H1 (cell line): ENCODE results near the gene TTC36. TPM values are rescaled to one million over a fixed set of nuclear protein-coding genes. Genes with fewer than 3 reads are reported as not detected.

Source experiments
- CTCF ChIA-PET: fragments of 300-600 bp; sonication (Branson Sonifier 250); formaldehyde crosslinking; loops from one replicate; lab custom pipeline; 2021; ENCODE audit not compliant: partially characterized antibody; lab: Charles Lee
- POLR2A ChIA-PET: fragments of 300-600 bp; sonication (Branson Sonifier 250); formaldehyde crosslinking; loops from one replicate; lab custom pipeline; 2021; ENCODE audit warnings: inconsistent platforms; ENCODE audit not compliant: partially characterized antibody; lab: Charles Lee
- DNase-seq, 2 experiments: peaks; one replicate each; pipeline versions ENCODE4 v3.0.0 to v3.0.0-alpha.2; 2010 to 2022; ENCODE audit warnings: low spot score in 2 of 2, low read depth in 1 of 2, mixed read lengths in 1 of 2
- FAIRE-seq: peaks from 2 replicates; lab custom pipeline; 2011; peaks lifted over from hg19 to GRCh38; lab: Jason Lieb, UNC
- H2AFZ ChIP-seq: 2 replicates; pipeline ENCODE4 v1.8.1; 2012; ENCODE audit warnings: low read length, inconsistent platforms
- H2AK5ac ChIP-seq: 2 replicates; pipeline ENCODE4 v1.6.1; 2013; ENCODE audit warnings: low read depth, low read length
- H2BK120ac ChIP-seq: replicated peaks from 2 replicates; pipeline ENCODE3; 2013; ENCODE audit warnings: low read depth, low read length, inconsistent platforms
- H2BK12ac ChIP-seq: 2 replicates; pipeline ENCODE4 v1.6.1; 2013; ENCODE audit warnings: low read depth, low read length
- H2BK15ac ChIP-seq: 2 replicates; pipeline ENCODE4 v1.6.1; 2013; ENCODE audit warnings: low read length
- H2BK20ac ChIP-seq: 2 replicates; pipeline ENCODE4 v1.6.1; 2013; ENCODE audit warnings: low read length
- H2BK5ac ChIP-seq: 2 replicates; pipeline ENCODE4 v1.6.1; 2013; ENCODE audit warnings: low read depth, low read length
- H3K14ac ChIP-seq: 2 replicates; pipeline ENCODE4 v1.6.1; 2013; ENCODE audit warnings: inconsistent platforms; ENCODE audit not compliant: insufficient read length
- H3K18ac ChIP-seq: 2 replicates; pipeline ENCODE4 v1.6.1; 2013; ENCODE audit warnings: low read length; ENCODE audit errors: extremely low read depth
- H3K23ac ChIP-seq: 2 replicates; pipeline ENCODE4 v1.6.1; 2013; ENCODE audit warnings: inconsistent platforms; ENCODE audit not compliant: insufficient read length
- H3K23me2 ChIP-seq: 2 replicates; pipeline ENCODE4 v1.6.1; 2013; ENCODE audit warnings: low read depth, low read length
- H3K27ac ChIP-seq: 2 replicates; pipeline ENCODE4 v1.6.1; 2011; ENCODE audit warnings: low read depth, low read length, inconsistent platforms
- H3K27me3 ChIP-seq, 4 experiments: replicated peaks in 1 of 4; 1 replicate in 1 of 4; 2 replicates in 3 of 4; pipeline versions ENCODE4 v1.6.1 to v1.8.1; 2011 to 2013; ENCODE audit warnings: low read length in 3 of 4, mild to moderate bottlenecking in 3 of 4, inconsistent platforms in 2 of 4, mixed read lengths in 2 of 4, moderate library complexity in 1 of 4; ENCODE audit not compliant: control insufficient read depth in 3 of 4, insufficient read depth in 3 of 4; ENCODE audit errors: extremely low read depth in 1 of 4
- H3K36me3 ChIP-seq, 4 experiments: 2 replicates each; pipeline versions ENCODE4 v1.6.1 to v1.8.1; 2011 to 2013; ENCODE audit warnings: mild to moderate bottlenecking in 4 of 4, low read length in 3 of 4, moderate library complexity in 2 of 4, control low read depth in 1 of 4, inconsistent platforms in 1 of 4; ENCODE audit not compliant: insufficient read depth in 4 of 4, control insufficient read depth in 2 of 4
- H3K4ac ChIP-seq: replicated peaks from 2 replicates; pipeline ENCODE3; 2013; ENCODE audit warnings: low read length, low read depth, mixed read lengths, inconsistent platforms; ENCODE audit not compliant: insufficient read length
- H3K4me1 ChIP-seq, 4 experiments: replicated peaks in 1 of 4; 1 replicate in 1 of 4; 2 replicates in 3 of 4; pipeline versions ENCODE4 v1.6.1 to v1.8.1; 2011 to 2013; ENCODE audit warnings: low read length in 3 of 4, inconsistent platforms in 2 of 4, mixed read lengths in 1 of 4; ENCODE audit not compliant: insufficient read depth in 4 of 4, control insufficient read depth in 3 of 4
- H3K4me2 ChIP-seq, 2 experiments: 2 replicates each; pipeline versions ENCODE4 v1.6.1 to v1.8.1; 2011 to 2013; ENCODE audit warnings: low read depth in 2 of 2, low read length in 2 of 2, control low read depth in 1 of 2, inconsistent platforms in 1 of 2, mild to moderate bottlenecking in 1 of 2; ENCODE audit not compliant: insufficient read depth in 1 of 2
- H3K4me3 ChIP-seq, 4 experiments: fragments of 200-600, 300-600 bp in 1 of 4; sonication (generic), shearing (Covaris generic), sonication (Bioruptor Twin) in 1 of 4; 2 replicates each; pipeline versions ENCODE4 v1.5.1 to v1.8.1; 2011 to 2016; ENCODE audit warnings: low read length in 4 of 4, low read depth in 3 of 4, control low read depth in 2 of 4, inconsistent platforms in 2 of 4, mild to moderate bottlenecking in 2 of 4, mixed read lengths in 1 of 4, moderate library complexity in 1 of 4; ENCODE audit not compliant: insufficient read depth in 2 of 4; ENCODE audit errors: extremely low read depth in 1 of 4
- H3K56ac ChIP-seq: replicated peaks from 2 replicates; pipeline ENCODE3; 2013; ENCODE audit warnings: low read depth, mild to moderate bottlenecking, mixed read lengths, low read length, inconsistent platforms; ENCODE audit not compliant: insufficient read length
- H3K79me1 ChIP-seq: 2 replicates; pipeline ENCODE4 v1.6.1; 2013; ENCODE audit warnings: low read depth, low read length, control low read depth
- H3K79me2 ChIP-seq, 2 experiments: 2 replicates each; pipeline versions ENCODE4 v1.6.1 to v1.8.1; 2012 to 2013; ENCODE audit warnings: low read length in 2 of 2, mild to moderate bottlenecking in 2 of 2, inconsistent platforms in 1 of 2; ENCODE audit not compliant: insufficient read depth in 2 of 2, control insufficient read depth in 1 of 2
- H3K9ac ChIP-seq, 4 experiments: replicated peaks in 1 of 4; 1 replicate in 1 of 4; 2 replicates in 3 of 4; pipeline versions ENCODE4 v1.6.1 to v1.8.1; 2011 to 2013; ENCODE audit warnings: low read depth in 3 of 4, low read length in 3 of 4, control low read depth in 2 of 4, mild to moderate bottlenecking in 2 of 4, moderate library complexity in 2 of 4, inconsistent platforms in 1 of 4; ENCODE audit errors: extremely low read depth in 1 of 4
- H3K9me3 ChIP-seq, 2 experiments: 2 replicates each; pipeline versions ENCODE4 v1.6.1 to v1.8.1; 2012 to 2013; ENCODE audit warnings: mild to moderate bottlenecking in 2 of 2, moderate library complexity in 2 of 2, control low read depth in 1 of 2, inconsistent platforms in 1 of 2, low read depth in 1 of 2, low read length in 1 of 2, mixed read lengths in 1 of 2; ENCODE audit not compliant: insufficient read depth in 2 of 2
- H4K20me1 ChIP-seq, 2 experiments: replicated peaks in 1 of 2; 2 replicates each; pipeline versions ENCODE3 to v1.8.1; 2011 to 2013; ENCODE audit warnings: inconsistent platforms in 2 of 2, low read length in 2 of 2, mild to moderate bottlenecking in 1 of 2; ENCODE audit not compliant: insufficient read depth in 2 of 2, control insufficient read depth in 1 of 2
- H4K5ac ChIP-seq: 2 replicates; pipeline ENCODE4 v1.6.1; 2013; ENCODE audit warnings: low read length, low read depth, mixed read lengths, inconsistent platforms; ENCODE audit not compliant: insufficient read length
- H4K8ac ChIP-seq: 2 replicates; pipeline ENCODE4 v1.8.0; 2013; ENCODE audit warnings: mild to moderate bottlenecking, moderate library complexity, low read length, inconsistent platforms; ENCODE audit not compliant: insufficient read depth; ENCODE audit errors: extremely low read depth
- H4K91ac ChIP-seq: replicated peaks from 2 replicates; pipeline ENCODE3; 2013; ENCODE audit warnings: low read length, mixed read lengths, inconsistent platforms; ENCODE audit not compliant: insufficient read length
- CBX8 ChIP-seq: fragments of 300-800, 300-1000 bp; sonication (generic); IDR thresholded peaks from 2 replicates; pipeline ENCODE4 v1.7.1; 2016; ENCODE audit warnings: low read depth, low read length, borderline replicate concordance
- CHD1 ChIP-seq: IDR thresholded peaks from 2 replicates; pipeline ENCODE4 v1.6.1; 2012; ENCODE audit warnings: low read depth, low read length, improper control_type of control experiment
- CTCF ChIP-seq, 3 experiments: IDR thresholded peaks; 1 replicate in 2 of 3; 2 replicates in 1 of 3; pipeline versions ENCODE4 v1.5.1 to v1.6.1; 2011; ENCODE audit warnings: low read length in 3 of 3, mild to moderate bottlenecking in 3 of 3, inconsistent platforms in 2 of 3, low read depth in 1 of 3, moderate library complexity in 1 of 3; ENCODE audit not compliant: insufficient read depth in 1 of 3; ENCODE audit errors: control extremely low read depth in 1 of 3
- KDM5A ChIP-seq: fragments of 200-600 bp; IDR thresholded peaks from 2 replicates; pipeline ENCODE4 v1.7.1; 2012; ENCODE audit warnings: mild to moderate bottlenecking, low read length, inconsistent platforms, mixed read lengths
- MAFK ChIP-seq: IDR thresholded peaks from 2 replicates; pipeline ENCODE4 v1.6.1; 2012; ENCODE audit warnings: low read depth, mild to moderate bottlenecking, improper control_type of control experiment, low read length
- POLR2AphosphoS5 ChIP-seq: IDR thresholded peaks from 2 replicates; pipeline ENCODE4 v1.6.1; 2011; ENCODE audit warnings: low read depth, low read length
- POU5F1 ChIP-seq: IDR thresholded peaks from 2 replicates; pipeline ENCODE4 v1.6.1; 2011; ENCODE audit warnings: low read depth, mild to moderate bottlenecking, low read length, moderate library complexity
- SIRT6 ChIP-seq: IDR thresholded peaks from one replicate; pipeline ENCODE4 v1.7.1; 2012; ENCODE audit warnings: low read length, inconsistent platforms
- SP2 ChIP-seq: IDR thresholded peaks from 2 replicates; pipeline ENCODE4 v1.6.1; 2012; ENCODE audit warnings: mild to moderate bottlenecking, low read length, inconsistent platforms
- SRF ChIP-seq: IDR thresholded peaks from 2 replicates; pipeline ENCODE4 v1.6.1; 2011; ENCODE audit warnings: mild to moderate bottlenecking, low read depth, low read length, moderate library complexity
- TAF1 ChIP-seq: IDR thresholded peaks from 2 replicates; pipeline ENCODE4 v1.6.1; 2011; ENCODE audit warnings: mild to moderate bottlenecking, low read depth, low read length
- TAF7 ChIP-seq: optimal IDR thresholded peaks from 2 replicates; pipeline ENCODE3; 2011; ENCODE audit warnings: low read depth, mild to moderate bottlenecking, inconsistent platforms, low read length, moderate library complexity, borderline replicate concordance
- TBP ChIP-seq: IDR thresholded peaks from 2 replicates; pipeline ENCODE4 v1.6.1; 2011; ENCODE audit warnings: low read depth, low read length, improper control_type of control experiment
- WGBS, 2 experiments: shearing (Covaris generic) in 1 of 2; methylation state at CpG; one replicate each; pipeline versions ENCODE4 v1.1.6 to v1.1.7; 2013 to 2015; ENCODE audit warnings: low lambda C conversion rate in 2 of 2, mixed read lengths in 2 of 2, inconsistent platforms in 1 of 2, low coverage in 1 of 2, missing lambda C conversion rate in 1 of 2; ENCODE audit not compliant: insufficient replicate concordance in 2 of 2, insufficient coverage in 1 of 2, insufficient read length in 1 of 2; ENCODE audit errors: extremely low coverage in 1 of 2, missing lambda C conversion rate in 1 of 2; 5-methylcytosine and 5-hydroxymethylcytosine counted together
- polyA plus RNA-seq, 7 experiments: library from polyadenylated mRNA; depleted of rRNA in 3 of 7; stranded (reverse) in 5 of 7; unstranded in 2 of 7; fragments of >200 nt in 5 of 7; fragments of 200-250 nt in 2 of 7; gene quantifications; 1 replicate in 5 of 7; 2 replicates in 1 of 7; 4 replicates in 1 of 7; pipeline versions ENCODE4 v1.2.1 to v1.2.3, GENCODE V29; 2011 to 2013; ENCODE audit warnings: missing spikeins in 2 of 7, mixed read lengths in 2 of 7
- total RNA-seq: library from RNA; stranded (reverse); fragmentation: NEBNext Ultra II Directional; extraction: Animal tissue kit (Norgen Biotek cat#: 25700); gene quantifications from 2 replicates; pipeline ENCODE4 v1.2.1, GENCODE V29; 2021

TTC36 gene
- total and polyA plus RNA-seq, 2 of the 8 experiments (the other 6 are each of a cell fraction or from before 2014, with no cell fraction given), result not detected

GRCh38 chr11:118528511-118528910 lies 1.2 kb downstream of the TTC36 start:
- H2BK20ac ChIP-seq, result no peak overlapping the region
- no peak overlapping the region for H2BK120ac ChIP-seq
- no peak overlapping the region for H3K18ac ChIP-seq
- no peak overlapping the region for H3K27ac ChIP-seq
- peaks cover 0 to 3% of the 10 kb centered on the region in 2 experiments for H4K20me1 ChIP-seq
- CTCF ChIA-PET, result interaction anchor here (0.6 to 1.4 kb wide), 6 partner anchors 16 to 1194 kb away, joined by 3 to 5 read pairs (median 4); no protein-coding TSS in a partner anchor
- no peak overlapping the region for H2BK12ac ChIP-seq
- no peak overlapping the region for H3K4me3 ChIP-seq
- FAIRE-seq, result no peak
- H3K9ac ChIP-seq, result no peak overlapping the region
- no peak overlapping the region for H2AK5ac ChIP-seq
- H2BK5ac ChIP-seq, result no peak overlapping the region
- H2BK15ac ChIP-seq, result no peak overlapping the region
- H3K4me1 ChIP-seq, result peaks cover 0 to 14% (median 8%) of the 10 kb centered on the region in 4 experiments; a peak in 5 of 7 replicates
- H3K23me2 ChIP-seq, result peaks cover 8% of the 10 kb centered on the region
- H3K79me2 ChIP-seq, result no peaks in the 10 kb centered on the region
- H3K27me3 ChIP-seq, result no peaks in the 10 kb centered on the region; a peak in 2 of 7 replicates
- H3K14ac ChIP-seq, result no peak overlapping the region
- no peak overlapping the region for H3K23ac ChIP-seq
- H2AFZ ChIP-seq, result no peak overlapping the region
- H3K56ac ChIP-seq, result no peak overlapping the region
- DNase-seq, result no peak
- 93% methylated on average over 6 of the region's 6 CpGs; no CpG with 5 or more reads in 1 of the 2 experiments for WGBS, 2 experiments
- H4K5ac ChIP-seq, result no peak overlapping the region
- peaks cover 5% of the 10 kb centered on the region; the same call in 1 of the 2 replicates for H3K79me1 ChIP-seq
- H4K91ac ChIP-seq, result no peak overlapping the region
- H3K4ac ChIP-seq, result no peak overlapping the region
- H4K8ac ChIP-seq, result no peak overlapping the region
- H3K4me2 ChIP-seq, result no peak overlapping the region; a peak in 1 of 4 replicates
- no peaks in the 10 kb centered on the region for H3K9me3 ChIP-seq
- H3K36me3 ChIP-seq, result peaks cover 0 to 15% (median 10%) of the 10 kb centered on the region in 4 experiments; a peak in 5 of 8 replicates
- POLR2A ChIA-PET, result interaction anchor here (0.7 to 0.8 kb wide), 2 partner anchors 9 to 10 kb away, joined by 3 read pairs; no protein-coding TSS in a partner anchor
- TF ChIP-seq TAF7 (no peak), KDM5A (no peak), POU5F1 (no peak), POLR2AphosphoS5 (no peak), CBX8 (no peak), SP2 (no peak), SIRT6 (no peak), MAFK (no peak), TBP (no peak), CHD1 (no peak), CTCF (IDR thresholded peaks at IDR 0.05; ENCODE audit: control extremely low read depth in 1 of 3, insufficient read depth in 1 of 3, low read depth in 1 of 3, low read length in 3 of 3) (no peak), TAF1 (no peak), SRF (no peak)
